ENCODE data around the gene SLC25A11.

Gene SLC25A11

GRCh38 chr17:4939796-4940554, at the start of gene SLC25A11, which contains the start of gene RNF167:
TSS of gene SLC25A11 (minus strand) at chr17:4940046. CDS start at chr17:4939910, 136 bp downstream.
TSS of gene RNF167 (plus strand) at chr17:4940268. CDS start at chr17:4940910, 642 bp downstream.
- FAIRE-seq (peak; percentile 100), DNase-seq (ENCODE audit: extremely low spot score, insufficient read length, low read depth) (peak; percentile 88)

GRCh38 chr17:4987767-4988567, 48.1 kb upstream of the SLC25A11 start:
- FAIRE-seq = peak; percentile 66
- DNase-seq (ENCODE audit: extremely low spot score, insufficient read length, low read depth) = no peak

- DNase-seq (ENCODE audit: extremely low spot score, insufficient read length, low read depth) (peak; percentile 77), FAIRE-seq (peak; percentile 89)
Observed at GRCh38 chr17:4986951-4987766, 47.3 kb upstream of the SLC25A11 start, which contains the start of gene CAMTA2. TSS of gene CAMTA2 (minus strand) at chr17:4987675. CDS start at chr17:4986222, 1,453 bp downstream.

- no peak for DNase-seq (ENCODE audit: extremely low spot score, insufficient read length, low read depth)
- FAIRE-seq = no peak
Observed at GRCh38 chr17:4986403-4986802, 46.6 kb upstream of the SLC25A11 start.

GRCh38 chr17:4982305-4982704, 42.5 kb upstream of the SLC25A11 start:
- FAIRE-seq = no peak
- DNase-seq (ENCODE audit: extremely low spot score, insufficient read length, low read depth) = no peak

GRCh38 chr17:4980644-4981216, 40.9 kb upstream of the SLC25A11 start:
- DNase-seq (ENCODE audit: extremely low spot score, insufficient read length, low read depth) (no peak), FAIRE-seq (peak; percentile 85)

- no peak for FAIRE-seq
- no peak for DNase-seq (ENCODE audit: extremely low spot score, insufficient read length, low read depth)
Observed at GRCh38 chr17:4978726-4979125, 38.9 kb upstream of the SLC25A11 start.

GRCh38 chr17:4974115-4974670, 34.3 kb upstream of the SLC25A11 start:
- DNase-seq (ENCODE audit: extremely low spot score, insufficient read length, low read depth) (no peak), FAIRE-seq (no peak)

GRCh38 chr17:4973256-4974114, 33.6 kb upstream of the SLC25A11 start:
- DNase-seq (ENCODE audit: extremely low spot score, insufficient read length, low read depth) (no peak), FAIRE-seq (no peak)

- no peak for DNase-seq (ENCODE audit: extremely low spot score, insufficient read length, low read depth)
- FAIRE-seq = no peak
Observed at GRCh38 chr17:4972752-4973151, 32.9 kb upstream of the SLC25A11 start.

GRCh38 chr17:4972322-4972721, 32.5 kb upstream of the SLC25A11 start:
- DNase-seq (ENCODE audit: extremely low spot score, insufficient read length, low read depth) = no peak
- no peak for FAIRE-seq

- DNase-seq (ENCODE audit: extremely low spot score, insufficient read length, low read depth) = no peak
- FAIRE-seq = no peak
Observed at GRCh38 chr17:4971826-4972225, 32.0 kb upstream of the SLC25A11 start.

GRCh38 chr17:4970273-4970672, 30.4 kb upstream of the SLC25A11 start:
- no peak for FAIRE-seq

GRCh38 chr17:4969551-4970173, 29.8 kb upstream of the SLC25A11 start:
- DNase-seq (ENCODE audit: extremely low spot score, insufficient read length, low read depth) = no peak
- FAIRE-seq = no peak

More at GRCh38 chr17:4970273-4970672, 30.4 kb upstream of the SLC25A11 start:
- DNase-seq (ENCODE audit: extremely low spot score, insufficient read length, low read depth) = no peak

GRCh38 chr17:4969047-4969550, 29.3 kb upstream of the SLC25A11 start:
- no peak for FAIRE-seq
- no peak for DNase-seq (ENCODE audit: extremely low spot score, insufficient read length, low read depth)

GRCh38 chr17:4968486-4969046, 28.7 kb upstream of the SLC25A11 start:
- no peak for DNase-seq (ENCODE audit: extremely low spot score, insufficient read length, low read depth)
- no peak for FAIRE-seq
